CD14-positive monocyte (primary cell): ENCODE measurements around the gene OSBPL10. TPM values are rescaled to one million over a fixed set of nuclear protein-coding genes. Genes with fewer than 3 reads are reported as not detected.

ENCODE experiments used
- DNase-seq, 3 donors: peaks; one replicate each; pipeline ENCODE4 v3.0.0-alpha.2; 2011 to 2022
- H2AFZ ChIP-seq: 2 replicates; pipeline ENCODE4 v1.6.0; 2012; ENCODE audit warnings: mild to moderate bottlenecking, low read depth, low read length, inconsistent platforms; ENCODE audit not compliant: insufficient read depth, poor library complexity, severe bottlenecking
- H3K27ac ChIP-seq, 2 donors: 1 replicate in 1 of 2; 2 replicates in 1 of 2; pipeline ENCODE4 v1.5.1; 2012 to 2013; ENCODE audit warnings: low read length in 2 of 2, control low read depth in 1 of 2, inconsistent platforms in 1 of 2, low read depth in 1 of 2, mild to moderate bottlenecking in 1 of 2
- H3K27me3 ChIP-seq, 2 donors: one replicate each; pipeline versions ENCODE4 v1.6.0 to v1.6.1; 2011 to 2013; ENCODE audit warnings: low read length in 2 of 2; ENCODE audit not compliant: control insufficient read depth in 2 of 2, insufficient read depth in 2 of 2
- H3K36me3 ChIP-seq, 2 donors: replicated peaks in 1 of 2; 1 replicate in 1 of 2; 2 replicates in 1 of 2; pipeline versions ENCODE4 v1.5.1 to v1.6.1; 2012 to 2013; ENCODE audit warnings: low read length in 2 of 2, control low read depth in 1 of 2, inconsistent platforms in 1 of 2, mild to moderate bottlenecking in 1 of 2; ENCODE audit not compliant: insufficient read depth in 2 of 2, control insufficient read depth in 1 of 2
- H3K4me1 ChIP-seq, 2 donors: 1 replicate in 1 of 2; 2 replicates in 1 of 2; pipeline versions ENCODE4 v1.5.1 to v1.6.1; 2012 to 2013; ENCODE audit warnings: low read length in 2 of 2, control low read depth in 1 of 2, inconsistent platforms in 1 of 2, mild to moderate bottlenecking in 1 of 2, moderate library complexity in 1 of 2; ENCODE audit not compliant: insufficient read depth in 2 of 2, control insufficient read depth in 1 of 2
- H3K4me2 ChIP-seq: replicated peaks from 2 replicates; pipeline ENCODE3; 2012; ENCODE audit warnings: low read length, moderate library complexity, mild to moderate bottlenecking; ENCODE audit not compliant: poor library complexity, severe bottlenecking; ENCODE audit errors: extremely low read depth
- H3K4me3 ChIP-seq, 3 experiments: fragments of 200-600 bp in 1 of 3; sonication (generic) in 1 of 3; replicated peaks in 1 of 3; 1 replicate in 2 of 3; 2 replicates in 1 of 3; pipeline ENCODE4 v1.5.1; 2011 to 2013; ENCODE audit warnings: low read length in 3 of 3, mild to moderate bottlenecking in 3 of 3, control low read depth in 2 of 3, low read depth in 2 of 3, inconsistent platforms in 1 of 3, moderate library complexity in 1 of 3
- H3K79me2 ChIP-seq: 2 replicates; pipeline ENCODE4 v1.6.0; 2012; ENCODE audit warnings: mild to moderate bottlenecking, control low read depth, inconsistent platforms, low read length, moderate library complexity; ENCODE audit not compliant: insufficient read depth
- H3K9ac ChIP-seq: 2 replicates; pipeline ENCODE4 v1.6.0; 2017; ENCODE audit warnings: low read length, mild to moderate bottlenecking; ENCODE audit not compliant: insufficient read depth, poor library complexity, severe bottlenecking
- H3K9me3 ChIP-seq, 2 donors: replicated peaks in 1 of 2; 1 replicate in 1 of 2; 2 replicates in 1 of 2; pipeline versions ENCODE4 v1.5.1 to v1.6.1; 2012 to 2013; ENCODE audit warnings: low read length in 2 of 2, control low read depth in 1 of 2; ENCODE audit not compliant: control insufficient read depth in 1 of 2, insufficient read depth in 1 of 2
- H4K20me1 ChIP-seq: 2 replicates; pipeline ENCODE4 v1.6.0; 2012; ENCODE audit warnings: mild to moderate bottlenecking, low read length, control low read depth, moderate library complexity; ENCODE audit not compliant: insufficient read depth
- H3K27ac Mint-ChIP-seq, 7 donors: one replicate each; pipeline ENCODE4 v1.8.0; 2020; ENCODE audit warnings: mild to moderate bottlenecking in 7 of 7, mixed read lengths in 7 of 7, moderate library complexity in 6 of 7, inconsistent platforms in 2 of 7
- H3K27me3 Mint-ChIP-seq, 3 donors: one replicate each; pipeline ENCODE4 v1.8.0; 2021 to 2022; ENCODE audit warnings: low read depth in 3 of 3, mild to moderate bottlenecking in 3 of 3, mixed read lengths in 3 of 3, moderate library complexity in 3 of 3, inconsistent platforms in 1 of 3
- H3K36me3 Mint-ChIP-seq, 2 donors: one replicate each; pipeline ENCODE4 v1.8.0; 2020; ENCODE audit warnings: mixed read lengths in 2 of 2, inconsistent platforms in 1 of 2, mild to moderate bottlenecking in 1 of 2
- H3K4me1 Mint-ChIP-seq: one replicate; pipeline ENCODE4 v1.8.0; 2020; ENCODE audit warnings: mild to moderate bottlenecking, mixed read lengths
- H3K4me3 Mint-ChIP-seq, 2 donors: one replicate each; pipeline ENCODE4 v1.8.0; 2020; ENCODE audit warnings: mild to moderate bottlenecking in 2 of 2, mixed read lengths in 2 of 2, moderate library complexity in 1 of 2
- H3K9me3 Mint-ChIP-seq, 7 donors: one replicate each; pipeline ENCODE4 v1.8.0; 2020 to 2022; ENCODE audit warnings: mixed read lengths in 7 of 7, mild to moderate bottlenecking in 6 of 7, moderate library complexity in 6 of 7, inconsistent platforms in 2 of 7
- WGBS: methylation state at CpG from one replicate; pipeline ENCODE4 v1.1.5; 2013; ENCODE audit warnings: missing lambda C conversion rate; ENCODE audit not compliant: insufficient coverage; 5-methylcytosine and 5-hydroxymethylcytosine counted together
- intact Hi-C, 2 donors: fragments of 100-400 bp; cut with micrococcal nuclease; formaldehyde crosslinking; loops; one replicate each; pipeline versions ENCODE4 v1.15.0 to v1.15.1; 2023
- polyA plus RNA-seq, 3 donors: library from polyadenylated mRNA; depleted of rRNA in 1 of 3; unstranded in 2 of 3; stranded (reverse) in 1 of 3; fragments of 300-500 nt in 2 of 3; fragments of >200 nt in 1 of 3; fragmentation: Illumina TruSeq in 2 of 3; gene quantifications; 1 replicate in 2 of 3; 2 replicates in 1 of 3; pipeline ENCODE4 v1.2.3, GENCODE V29; 2012 to 2021
- TF ChIP-seq, protein P1 (sequence below): fragments of 200-600 bp; IDR thresholded peaks from one replicate; pipeline ENCODE4 v1.8.0; 2022; ENCODE audit warnings: antibody characterized with exemption, mild to moderate bottlenecking

Gene OSBPL10
- polyA plus RNA-seq, 3 donors, result 0.03 TPM; not detected in 2

DNA sequence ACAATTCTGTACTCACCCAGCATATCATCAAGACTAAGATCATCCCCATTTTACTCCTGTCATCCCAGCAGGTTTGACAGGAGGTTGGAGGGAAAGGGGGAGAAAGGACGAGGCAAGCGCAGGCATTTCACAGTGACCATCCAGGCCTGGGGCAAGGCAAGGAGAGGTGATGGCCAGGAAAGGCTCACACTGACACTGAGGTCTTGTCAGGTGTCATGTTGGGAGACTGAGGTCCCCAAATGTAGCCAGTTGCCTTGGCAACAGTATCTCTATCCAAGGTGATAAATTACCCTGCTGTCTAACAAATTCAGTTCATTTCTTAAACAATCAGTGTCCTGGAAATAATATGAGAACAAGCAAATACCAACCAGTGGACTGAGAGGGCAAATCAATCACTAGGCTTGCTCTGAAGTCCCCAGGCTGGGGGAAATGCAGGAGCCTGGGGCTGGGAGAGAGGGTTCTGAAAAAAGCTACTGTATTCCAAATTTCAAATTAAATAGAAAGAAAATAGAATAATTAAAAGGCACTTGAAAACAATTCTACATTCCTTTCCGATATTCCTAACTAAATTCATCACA is 172.8 kb downstream of the OSBPL10 start:
- Mint-ChIP-seq H3K36me3 (no peaks in the 10 kb centered on the region), H3K27me3 (peaks cover 0 to 2% (median 0%) of the 10 kb centered on the region in 3 donors), H3K27ac (no peak overlapping the region), H3K4me1 (peaks cover 12% of the 10 kb centered on the region), H3K9me3 (peaks cover 0 to 6% (median 0%) of the 10 kb centered on the region in 7 donors), H3K4me3 (no peak overlapping the region)
- no peaks in the 10 kb centered on the region for H3K36me3 ChIP-seq
- no peak for DNase-seq
- H3K27me3 ChIP-seq, result no peaks in the 10 kb centered on the region
- H3K79me2 ChIP-seq, result no peaks in the 10 kb centered on the region
- TF ChIP-seq, protein P1, sequence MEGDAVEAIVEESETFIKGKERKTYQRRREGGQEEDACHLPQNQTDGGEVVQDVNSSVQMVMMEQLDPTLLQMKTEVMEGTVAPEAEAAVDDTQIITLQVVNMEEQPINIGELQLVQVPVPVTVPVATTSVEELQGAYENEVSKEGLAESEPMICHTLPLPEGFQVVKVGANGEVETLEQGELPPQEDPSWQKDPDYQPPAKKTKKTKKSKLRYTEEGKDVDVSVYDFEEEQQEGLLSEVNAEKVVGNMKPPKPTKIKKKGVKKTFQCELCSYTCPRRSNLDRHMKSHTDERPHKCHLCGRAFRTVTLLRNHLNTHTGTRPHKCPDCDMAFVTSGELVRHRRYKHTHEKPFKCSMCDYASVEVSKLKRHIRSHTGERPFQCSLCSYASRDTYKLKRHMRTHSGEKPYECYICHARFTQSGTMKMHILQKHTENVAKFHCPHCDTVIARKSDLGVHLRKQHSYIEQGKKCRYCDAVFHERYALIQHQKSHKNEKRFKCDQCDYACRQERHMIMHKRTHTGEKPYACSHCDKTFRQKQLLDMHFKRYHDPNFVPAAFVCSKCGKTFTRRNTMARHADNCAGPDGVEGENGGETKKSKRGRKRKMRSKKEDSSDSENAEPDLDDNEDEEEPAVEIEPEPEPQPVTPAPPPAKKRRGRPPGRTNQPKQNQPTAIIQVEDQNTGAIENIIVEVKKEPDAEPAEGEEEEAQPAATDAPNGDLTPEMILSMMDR, result no peak
- H3K4me2 ChIP-seq, result no peak overlapping the region
- peaks cover 6 to 7% of the 10 kb centered on the region in 2 donors for H3K4me1 ChIP-seq
- H3K9ac ChIP-seq, result no peak overlapping the region
- H4K20me1 ChIP-seq, result no peaks in the 10 kb centered on the region
- H3K4me3 ChIP-seq, result no peak overlapping the region
- WGBS, result 100% methylated on average over 2 of the region's 3 CpGs
- H3K27ac ChIP-seq, result no peak overlapping the region
- H3K9me3 ChIP-seq, result no peaks in the 10 kb centered on the region
- intact Hi-C loops, result no loop called here
- no peak overlapping the region for H2AFZ ChIP-seq

DNA sequence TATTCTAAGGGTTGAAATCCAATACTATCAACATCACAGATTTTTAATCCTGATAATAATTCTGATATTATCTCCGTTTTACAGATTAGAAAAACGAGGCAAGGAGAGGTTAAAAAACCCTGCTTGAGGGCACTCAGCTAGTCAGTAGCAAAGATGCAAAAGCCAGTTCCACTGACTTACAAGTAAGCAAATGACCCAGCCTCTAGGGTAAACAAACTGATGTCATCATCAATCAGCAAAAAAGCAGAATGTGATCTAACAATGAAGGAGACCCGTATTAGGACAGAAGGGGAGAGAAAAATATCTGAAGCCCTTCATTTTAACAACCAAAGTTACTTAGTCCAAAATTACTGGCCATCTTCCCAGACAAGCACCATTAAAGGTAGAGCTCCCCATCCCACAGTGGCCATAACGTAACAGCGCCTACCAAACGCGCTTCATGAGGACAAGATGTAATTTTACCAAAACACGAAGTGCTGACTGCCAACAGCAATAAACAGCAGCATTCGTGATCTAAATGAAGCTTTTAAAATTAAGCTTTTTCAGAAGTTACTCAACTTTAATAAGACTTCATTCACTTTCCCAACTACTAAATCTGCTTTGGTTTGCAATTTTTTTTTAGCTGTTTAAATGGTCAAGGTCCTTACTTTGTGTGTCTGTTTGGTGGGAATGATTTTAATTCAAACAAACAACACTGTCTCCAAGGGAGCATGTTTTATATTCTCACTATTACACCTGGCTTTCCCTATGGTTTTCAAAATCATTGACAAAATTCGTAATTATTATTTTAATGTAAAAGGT is 176.6 kb downstream of the OSBPL10 start:
- TF ChIP-seq, protein P1, result no peak
- Histone ChIP-seq H3K4me2 (no peak overlapping the region), H2AFZ (no peak overlapping the region), H3K36me3 (no peaks in the 10 kb centered on the region), H4K20me1 (no peaks in the 10 kb centered on the region), H3K4me3 (no peak overlapping the region), H3K79me2 (no peaks in the 10 kb centered on the region), H3K9me3 (no peaks in the 10 kb centered on the region), H3K27me3 (no peaks in the 10 kb centered on the region), H3K9ac (no peak overlapping the region), H3K4me1 (peaks cover 19 to 22% of the 10 kb centered on the region in 2 donors), H3K27ac (no peak overlapping the region)
- WGBS, result 98% methylated on average over 4 of the region's 10 CpGs
- Mint-ChIP-seq H3K27ac (peak overlapping the region in 2 of 7 donors; percentile 20 to 57), H3K36me3 (no peaks in the 10 kb centered on the region), H3K4me1 (peaks cover 28% of the 10 kb centered on the region), H3K4me3 (no peak overlapping the region), H3K27me3 (peaks cover 0 to 2% (median 2%) of the 10 kb centered on the region in 3 donors), H3K9me3 (peaks cover 0 to 3% (median 0%) of the 10 kb centered on the region in 7 donors)
- intact Hi-C loops, result no loop called here
- DNase-seq, result no peak
